Hematopoietic multipotent progenitor cell treated with erythropoietin and hydrocortisone succinate and interleukin-3 and kit ligand, for 6 days (in vitro differentiated cells): ENCODE data around the gene DRC7.
"Not testable (repeated sequence)": the region's sequence is repeated elsewhere in the genome, so short reads cannot be mapped to it uniquely, and the experiment has no call there.

Experiments used
- DNase-seq: peaks from one replicate; pipeline ENCODE4 v3.0.0-alpha.2; 2015

Gene DRC7

DNA sequence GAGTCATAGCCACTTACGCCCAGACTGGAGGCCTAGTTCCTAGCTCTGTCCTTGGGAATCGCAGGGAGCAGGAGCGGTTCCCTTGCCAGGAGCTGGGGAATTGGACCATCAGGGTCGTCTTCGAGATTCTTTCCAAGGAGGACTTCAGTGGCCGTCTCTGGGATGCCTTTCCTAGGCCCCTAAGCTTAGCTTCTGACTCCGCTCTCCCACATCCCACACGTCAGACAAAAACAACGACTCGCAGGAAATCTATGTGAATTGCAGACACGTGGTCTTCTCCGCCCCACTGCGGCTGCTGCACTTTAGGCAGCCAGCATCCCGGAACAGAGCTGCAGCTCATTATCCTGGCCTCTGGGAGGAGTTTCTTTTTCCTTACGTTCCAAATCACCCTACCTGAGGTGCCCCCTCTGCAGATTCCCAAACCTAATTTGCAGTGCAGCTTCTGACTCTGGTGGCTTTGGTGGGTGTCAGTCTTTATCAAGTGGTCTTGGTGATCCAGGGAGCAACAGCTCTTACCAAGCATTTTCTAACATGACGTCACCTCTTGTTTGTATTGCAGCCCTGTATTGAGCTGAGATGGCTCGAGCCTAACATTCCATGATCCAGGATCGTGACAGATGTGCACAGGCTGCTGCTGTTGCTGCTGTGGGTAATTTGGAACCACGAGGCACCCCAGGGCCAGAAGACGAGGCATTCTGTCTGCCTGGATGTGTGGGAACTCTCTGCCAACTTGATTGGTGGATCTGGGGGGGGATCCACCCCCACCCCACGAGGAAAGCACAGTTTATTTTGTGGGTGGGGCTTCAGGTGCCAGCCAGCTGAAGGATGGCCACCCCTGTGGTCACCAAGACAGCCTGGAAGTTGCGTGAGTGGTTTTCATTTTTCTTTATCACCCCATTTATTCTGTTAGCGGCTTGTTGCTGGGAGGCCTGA, 42.1 kb downstream of the DRC7 start:
- peak; percentile 79 for DNase-seq

DNA sequence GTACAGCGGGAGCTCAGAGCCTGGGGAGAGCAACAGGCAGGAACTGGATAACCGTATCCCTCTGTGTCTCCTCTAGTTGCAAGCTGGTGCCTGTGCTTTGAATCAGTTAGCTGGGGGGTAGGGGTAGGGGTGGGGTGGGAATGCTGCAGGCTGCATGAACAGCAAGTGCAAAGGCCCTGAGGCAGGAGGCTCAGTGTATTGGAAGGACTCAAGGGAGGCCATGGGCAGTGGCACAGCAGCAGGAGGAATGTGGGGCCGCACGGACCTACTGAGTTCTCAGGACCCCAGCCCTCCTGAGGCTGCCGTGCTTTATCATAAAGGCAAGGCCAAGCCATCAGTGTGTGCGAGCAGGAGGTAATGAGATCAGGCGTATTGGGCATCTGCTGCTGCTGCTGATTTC, 44.2 kb downstream of the DRC7 start:
- no peak for DNase-seq

DNA sequence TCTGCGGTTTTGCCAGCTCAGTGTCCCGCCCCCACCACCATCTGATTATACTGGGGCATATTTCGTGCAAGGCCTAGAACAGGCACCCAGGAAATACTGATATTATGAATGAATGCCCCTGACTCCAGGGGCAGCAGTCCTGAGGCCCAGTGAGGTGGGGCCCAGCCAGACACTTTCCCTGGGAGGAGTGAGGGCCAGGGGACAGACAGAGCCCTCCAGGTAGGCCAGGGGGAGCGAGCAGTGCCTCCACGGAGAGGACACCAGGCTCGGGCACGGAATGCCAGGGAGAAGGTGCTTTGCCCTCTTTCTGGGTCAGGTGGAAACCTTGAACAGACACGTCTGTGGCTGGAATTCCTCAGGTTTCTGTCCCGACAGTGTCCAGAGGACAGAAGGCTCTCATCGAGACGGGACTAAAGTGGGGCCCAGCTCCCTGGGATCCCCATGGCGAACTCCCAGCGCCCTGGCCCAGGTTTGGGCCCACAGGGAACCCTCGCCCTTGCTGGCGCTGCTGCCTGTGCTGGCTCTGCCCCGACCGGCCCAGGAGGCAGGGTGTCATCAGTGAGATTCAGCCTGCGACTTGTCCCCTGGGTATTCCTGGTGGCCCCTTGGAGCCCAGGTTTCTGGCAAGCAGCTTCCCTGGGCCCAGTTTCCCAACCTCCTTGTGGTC, 45.3 kb downstream of the DRC7 start:
- peak; percentile 30 for DNase-seq

DNA sequence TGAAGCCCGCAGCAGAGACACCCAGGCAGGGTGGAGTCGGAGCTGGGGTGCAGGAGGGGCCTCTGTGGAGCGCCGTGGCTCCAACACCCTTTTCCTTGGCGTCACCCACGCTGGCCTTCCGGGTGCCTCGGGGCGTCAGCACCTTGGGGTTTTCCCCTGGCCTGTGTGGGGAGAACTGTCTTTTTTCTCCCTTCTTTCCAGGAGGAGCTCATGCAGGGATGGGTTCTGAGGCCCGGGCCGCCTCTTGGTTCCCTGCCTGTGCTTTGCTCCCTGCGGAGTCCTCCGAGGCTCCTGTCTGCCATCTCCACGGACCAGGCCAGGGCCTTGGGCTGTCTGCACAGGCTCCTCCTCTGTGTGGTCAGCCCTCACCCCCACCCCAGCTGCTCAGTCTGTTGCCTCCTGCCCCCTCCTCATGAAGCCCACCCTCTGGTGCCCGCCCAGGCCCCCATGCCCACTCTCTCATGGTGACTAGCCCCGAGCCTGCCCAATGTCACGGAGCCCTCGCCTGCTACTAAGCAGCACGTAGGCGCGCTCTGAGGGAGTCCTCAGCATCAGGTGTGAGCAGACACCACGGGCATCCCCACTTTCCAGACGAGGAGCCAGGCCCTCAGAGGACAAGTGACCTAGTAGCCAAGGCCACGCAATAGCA, 45.9 kb downstream of the DRC7 start:
- no peak for DNase-seq

DNA sequence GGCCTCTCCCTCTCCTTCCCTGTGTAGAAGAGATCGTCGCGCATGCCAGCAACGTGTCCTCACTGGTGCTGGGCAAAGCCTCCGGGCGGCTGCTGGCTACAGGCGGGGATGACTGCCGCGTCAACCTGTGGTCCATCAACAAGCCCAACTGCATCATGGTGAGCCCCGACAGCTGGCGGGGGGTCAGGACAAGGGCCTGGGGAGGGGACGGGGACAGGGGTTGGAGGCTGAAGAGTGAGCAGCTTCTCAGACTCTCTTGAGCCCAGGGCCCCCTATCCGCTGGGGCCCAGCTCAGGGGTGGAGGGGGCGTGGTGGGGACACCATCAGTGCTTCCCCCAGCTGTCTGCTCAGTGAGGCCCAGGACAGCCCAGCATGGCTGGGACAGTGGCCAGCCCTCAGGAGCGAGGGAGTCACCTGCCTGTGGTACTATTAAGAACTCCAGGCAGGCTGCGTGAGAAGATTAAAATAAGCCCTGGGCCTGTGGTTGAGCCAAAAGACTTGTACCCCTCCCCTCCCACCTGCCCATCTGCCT, 47.1 kb downstream of the DRC7 start:
- no peak for DNase-seq

DNA sequence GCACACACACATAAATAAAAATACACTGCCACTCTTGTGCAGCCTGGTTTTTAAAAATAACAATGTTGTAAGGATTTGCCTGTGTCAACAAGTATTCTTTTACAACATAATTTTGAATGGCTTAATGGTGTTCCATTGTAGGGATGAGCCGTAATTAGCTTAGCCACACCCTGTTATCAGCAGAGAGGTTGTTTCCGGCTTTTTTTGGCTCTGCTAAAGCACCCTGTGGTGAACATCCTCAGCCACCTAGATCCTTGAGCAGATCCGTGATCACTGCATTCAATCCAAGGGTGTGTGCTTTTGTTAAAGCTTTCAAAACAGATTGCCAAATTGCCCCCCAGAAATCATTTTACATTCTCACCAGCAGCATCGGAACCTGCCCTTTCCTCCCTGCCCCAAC, 47.9 kb downstream of the DRC7 start:
- DNase-seq: no peak

DNA sequence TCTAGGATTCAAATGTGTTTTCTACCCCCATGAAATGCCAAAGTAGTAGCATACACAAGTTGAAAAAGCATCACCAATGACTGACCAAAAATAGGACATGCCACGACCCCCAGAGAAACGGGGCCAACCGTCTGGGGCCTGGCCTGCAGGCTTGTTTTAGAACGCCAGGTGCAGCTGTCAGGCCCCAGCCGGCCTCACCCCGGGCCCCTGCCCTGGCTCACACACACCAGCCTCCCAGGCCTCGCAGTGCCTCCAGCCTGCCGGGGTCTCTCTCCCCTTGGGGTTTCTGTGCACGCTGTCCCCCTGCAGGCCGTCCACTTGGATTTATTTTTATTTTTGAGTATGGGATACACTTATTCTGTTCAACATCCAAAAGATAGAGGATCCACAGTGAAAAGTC, 48.9 kb downstream of the DRC7 start:
- no peak for DNase-seq

DNA sequence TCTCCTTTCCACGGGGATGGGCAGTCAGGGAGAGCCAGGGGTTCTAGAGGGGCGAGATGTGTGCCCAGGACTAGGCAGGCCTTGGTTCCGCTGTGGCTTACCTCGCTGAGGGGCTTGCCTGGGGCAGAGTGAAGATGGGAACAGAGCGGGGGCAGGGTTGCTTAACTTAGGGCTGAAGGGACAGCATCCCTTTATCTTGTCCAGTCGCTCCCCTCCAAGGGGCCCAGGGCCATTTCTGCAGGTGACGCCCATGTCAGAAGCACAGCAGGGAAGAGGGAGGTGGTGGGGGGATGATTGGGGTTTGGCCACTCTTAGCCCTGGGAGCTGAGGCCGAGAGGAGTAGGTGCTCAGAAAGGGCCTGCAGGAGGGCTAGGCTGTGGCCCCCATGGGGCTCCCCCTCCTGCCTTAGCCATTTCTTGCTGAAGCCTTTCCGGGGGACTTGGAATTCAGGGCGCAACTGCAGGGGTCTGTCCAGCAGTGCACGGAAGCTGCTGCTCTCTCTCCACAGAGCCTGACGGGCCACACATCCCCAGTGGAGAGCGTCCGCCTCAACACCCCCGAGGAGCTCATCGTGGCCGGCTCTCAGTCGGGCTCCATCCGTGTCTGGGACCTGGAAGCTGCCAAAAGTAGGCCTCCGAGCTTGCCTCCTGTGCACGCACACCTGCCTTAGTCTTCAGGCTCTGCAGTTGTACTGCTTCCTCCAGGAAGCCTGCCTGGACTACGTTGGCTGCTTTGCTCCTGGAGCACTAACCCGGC, 49.5 kb downstream of the DRC7 start:
- DNase-seq: no peak

DNA sequence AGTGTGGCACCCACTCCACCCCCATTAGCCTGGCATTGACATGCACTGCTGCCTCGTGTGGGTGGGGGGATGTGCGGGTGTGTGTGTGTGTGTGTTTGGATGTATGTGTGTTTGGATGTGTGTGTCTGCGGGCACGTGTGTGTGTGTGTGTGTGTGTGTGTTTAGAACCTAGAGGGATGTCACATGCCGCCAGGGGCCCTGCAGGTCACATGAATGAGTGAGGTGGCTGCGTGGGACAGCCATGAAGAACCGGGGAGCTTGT, 50.0 kb downstream of the DRC7 start:
- DNase-seq: no peak

DNA sequence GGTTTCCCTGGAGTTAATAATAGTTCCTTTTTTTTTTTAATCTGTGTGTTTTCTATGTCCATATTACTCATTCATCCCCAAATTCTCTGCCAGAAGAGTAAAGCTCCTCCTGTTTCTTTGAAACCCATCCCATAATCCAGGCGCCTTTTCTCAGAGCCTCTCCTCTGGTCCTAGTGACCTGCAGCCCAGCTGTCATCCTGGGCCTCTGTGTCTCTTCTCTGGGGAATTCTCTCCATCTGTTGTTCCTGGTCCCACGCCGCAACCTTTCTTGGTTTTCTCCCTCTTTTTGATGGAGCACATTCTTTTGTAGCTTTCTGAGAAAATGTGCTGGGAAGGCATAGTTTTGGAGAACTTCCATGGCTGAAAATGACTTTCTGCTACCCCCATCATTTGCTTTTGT, 51.2 kb downstream of the DRC7 start:
- DNase-seq: no peak

DNA sequence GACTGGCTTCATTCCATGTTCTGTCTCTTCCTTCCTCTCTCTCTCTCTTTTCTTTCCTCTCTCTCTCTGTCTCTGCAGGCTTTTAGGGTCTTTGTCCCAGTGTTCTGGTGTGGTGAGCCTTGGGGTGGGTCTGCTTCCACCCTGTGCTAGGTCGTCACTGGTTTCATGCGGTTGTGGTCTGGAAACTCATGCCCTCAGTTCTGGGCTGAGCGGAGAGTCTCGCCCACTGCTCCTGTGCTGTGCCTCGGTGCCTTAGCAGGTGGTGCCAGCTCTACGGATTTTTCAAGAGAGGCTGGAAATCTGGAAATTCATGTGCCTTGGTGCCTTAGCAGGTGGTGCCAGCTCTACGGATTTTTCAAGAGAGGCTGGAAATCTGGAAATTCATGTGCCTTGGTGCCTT, 51.7 kb downstream of the DRC7 start:
- not testable (repeated sequence) for DNase-seq

DNA sequence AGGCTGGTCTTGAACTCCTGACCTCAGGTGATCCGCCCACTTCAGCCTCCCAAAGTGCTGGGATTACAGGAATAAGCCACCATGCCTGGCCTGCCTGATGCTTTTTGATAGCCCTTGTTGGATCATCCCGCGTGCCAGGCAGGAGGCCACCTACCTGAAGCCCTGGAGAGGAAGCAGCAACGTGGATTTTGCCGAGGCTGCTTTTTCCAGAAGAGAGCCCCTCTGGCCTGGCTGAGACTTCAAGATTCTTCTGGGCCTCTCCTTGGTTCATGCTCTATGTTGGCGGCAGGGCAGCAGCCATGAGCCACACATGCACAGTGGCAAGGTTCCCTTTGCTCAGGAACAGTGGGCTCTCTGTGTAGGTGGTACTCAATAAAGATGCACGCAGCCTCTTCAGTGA, 52.5 kb downstream of the DRC7 start:
- no peak for DNase-seq

DNA sequence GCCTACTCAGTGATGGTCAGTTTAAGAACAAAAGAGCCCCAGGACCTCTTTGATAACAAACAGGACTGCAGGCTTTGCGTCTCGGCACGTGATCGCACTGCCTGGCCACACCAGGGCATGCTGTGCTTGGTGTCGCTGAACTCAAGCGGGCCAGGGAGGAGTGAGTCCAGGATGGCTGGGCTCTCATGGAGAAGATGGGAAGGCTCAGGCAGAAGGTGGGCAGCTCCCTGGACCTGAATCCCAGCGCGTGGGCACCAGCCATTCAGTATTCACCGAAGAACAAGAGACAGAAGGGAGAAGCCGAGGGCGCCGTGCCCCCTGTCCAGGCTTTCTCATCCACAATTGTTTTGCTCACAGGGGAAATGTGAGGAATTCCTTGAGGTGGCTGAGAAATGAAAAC, 52.9 kb downstream of the DRC7 start:
- no peak for DNase-seq

DNA sequence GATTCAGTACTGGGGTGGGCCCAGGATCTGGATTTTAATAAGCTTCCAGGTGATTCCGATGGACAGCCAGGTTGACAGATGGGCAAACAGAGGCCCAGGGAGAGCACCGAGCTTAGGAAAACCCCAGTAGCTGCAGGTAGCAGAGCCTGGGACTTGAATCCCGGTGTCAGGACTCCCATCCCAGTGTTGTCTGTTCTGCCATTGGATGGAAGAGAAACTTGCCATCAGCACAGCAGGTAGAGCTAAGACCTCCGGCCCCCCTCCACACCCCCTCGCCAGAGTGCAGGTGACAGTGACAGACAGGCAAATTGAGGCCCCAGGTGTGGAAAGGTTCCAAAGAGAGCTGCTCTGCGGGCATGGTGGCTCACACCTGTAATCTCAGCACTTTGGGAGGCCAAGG, 53.4 kb downstream of the DRC7 start:
- DNase-seq: no peak

DNA sequence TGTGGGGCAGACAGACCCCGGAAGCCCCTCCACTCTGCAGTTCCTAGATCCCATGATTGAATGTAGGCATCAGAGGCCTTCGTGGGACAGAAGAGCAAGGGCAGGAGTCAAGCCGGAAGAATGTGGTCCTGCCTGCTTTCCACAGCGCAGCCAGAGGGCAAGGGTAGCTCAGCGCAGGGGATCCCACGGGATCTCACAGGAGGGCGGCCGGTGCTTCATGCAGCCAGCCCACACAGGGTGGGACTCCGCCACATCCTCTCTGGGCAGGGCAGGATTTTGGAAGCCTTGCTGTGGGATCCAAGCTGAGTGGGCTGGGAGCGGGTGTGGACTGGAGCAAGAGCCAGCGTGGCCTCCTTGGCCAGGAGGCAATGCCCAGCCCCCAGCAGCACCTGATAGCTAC, 54.0 kb downstream of the DRC7 start:
- no peak for DNase-seq

DNA sequence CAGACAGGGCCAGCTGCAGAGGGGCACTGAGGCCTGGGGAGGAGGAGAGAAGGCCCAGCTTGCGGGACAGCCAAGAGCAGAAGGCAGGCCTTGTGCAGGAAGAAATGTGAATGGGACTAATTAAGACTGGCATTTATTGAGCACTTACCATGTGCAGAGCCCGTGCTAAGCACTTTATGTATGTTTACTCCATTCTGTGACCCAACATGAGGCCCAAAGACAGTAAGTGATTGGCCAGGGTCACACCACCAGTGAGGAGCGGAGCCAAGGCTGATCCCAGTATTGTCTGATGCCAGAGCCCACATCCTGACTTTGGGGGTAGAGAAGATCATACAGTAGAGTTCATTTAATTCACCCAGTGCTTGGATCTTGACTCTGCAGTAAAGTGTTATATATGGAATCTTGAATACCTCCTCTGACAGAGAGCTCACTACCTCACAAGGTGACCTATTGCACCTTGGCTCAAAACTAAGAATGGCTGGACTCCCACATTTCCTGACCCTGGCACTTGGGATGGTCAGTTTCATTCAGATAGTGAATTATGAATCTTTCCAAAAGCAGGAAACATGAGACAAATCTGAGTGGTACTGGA, 54.6 kb downstream of the DRC7 start:
- no peak for DNase-seq

DNA sequence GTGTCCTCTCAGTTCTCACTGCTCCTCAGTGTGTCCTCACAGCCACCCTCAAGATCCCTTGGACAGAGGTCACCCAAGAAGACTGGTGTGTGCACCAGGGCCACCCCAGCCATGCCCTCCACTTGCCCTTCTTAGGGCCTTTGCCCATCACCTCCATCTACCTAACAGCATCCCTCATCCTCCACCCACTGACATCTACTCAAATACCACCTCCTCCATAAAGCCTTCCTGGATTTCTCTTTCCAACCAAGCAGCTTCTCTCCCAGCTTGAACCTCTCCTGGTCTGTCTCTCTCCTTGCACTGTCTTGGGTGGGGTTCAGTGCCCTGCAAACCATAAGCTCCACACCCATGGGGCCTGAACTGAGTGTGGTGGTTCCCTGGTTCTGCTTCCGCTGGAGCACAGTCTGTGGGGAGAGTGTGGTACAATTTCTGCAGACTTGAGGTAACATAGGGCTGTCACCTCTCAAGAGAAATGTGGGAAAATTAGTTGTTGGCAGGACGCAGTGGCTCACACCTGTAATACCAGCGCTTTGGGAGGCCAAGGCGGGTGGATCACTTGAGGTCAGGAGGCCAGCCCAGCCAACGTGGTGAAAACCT, 55.3 kb downstream of the DRC7 start:
- no peak for DNase-seq

DNA sequence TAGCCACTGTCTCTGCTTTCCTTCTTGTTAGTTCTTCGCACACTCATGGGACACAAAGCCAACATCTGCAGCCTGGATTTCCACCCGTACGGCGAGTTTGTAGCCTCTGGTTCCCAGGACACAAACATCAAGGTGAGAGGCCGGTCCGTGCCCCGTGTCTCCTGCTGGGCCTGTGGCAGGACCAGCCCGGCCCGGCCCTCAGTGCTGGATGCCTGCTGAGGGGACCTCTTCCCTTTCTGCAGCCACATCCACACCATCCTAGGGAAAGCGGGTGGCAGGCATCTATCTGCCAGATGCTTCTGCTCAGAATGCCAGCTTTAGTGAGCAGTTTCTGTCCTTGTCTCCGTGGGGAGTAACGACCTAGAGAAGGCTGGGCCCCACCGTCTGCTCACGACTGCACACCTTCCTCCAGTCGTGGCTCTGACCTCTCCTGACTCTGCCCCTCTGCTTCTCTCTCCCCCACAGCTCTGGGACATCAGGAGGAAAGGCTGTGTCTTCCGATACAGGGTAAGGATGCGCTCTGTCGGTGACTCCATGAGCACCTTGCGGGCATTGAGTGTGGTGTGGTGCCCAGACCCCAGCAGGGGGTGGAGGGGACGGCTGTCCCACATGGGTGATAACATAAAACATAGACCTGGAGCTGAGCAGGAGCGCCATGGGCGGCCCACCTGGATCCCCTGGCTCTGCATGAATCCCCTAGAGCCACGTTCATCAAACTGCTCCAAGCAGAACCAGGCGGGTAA, 56.4 kb downstream of the DRC7 start:
- DNase-seq: no peak

DNA sequence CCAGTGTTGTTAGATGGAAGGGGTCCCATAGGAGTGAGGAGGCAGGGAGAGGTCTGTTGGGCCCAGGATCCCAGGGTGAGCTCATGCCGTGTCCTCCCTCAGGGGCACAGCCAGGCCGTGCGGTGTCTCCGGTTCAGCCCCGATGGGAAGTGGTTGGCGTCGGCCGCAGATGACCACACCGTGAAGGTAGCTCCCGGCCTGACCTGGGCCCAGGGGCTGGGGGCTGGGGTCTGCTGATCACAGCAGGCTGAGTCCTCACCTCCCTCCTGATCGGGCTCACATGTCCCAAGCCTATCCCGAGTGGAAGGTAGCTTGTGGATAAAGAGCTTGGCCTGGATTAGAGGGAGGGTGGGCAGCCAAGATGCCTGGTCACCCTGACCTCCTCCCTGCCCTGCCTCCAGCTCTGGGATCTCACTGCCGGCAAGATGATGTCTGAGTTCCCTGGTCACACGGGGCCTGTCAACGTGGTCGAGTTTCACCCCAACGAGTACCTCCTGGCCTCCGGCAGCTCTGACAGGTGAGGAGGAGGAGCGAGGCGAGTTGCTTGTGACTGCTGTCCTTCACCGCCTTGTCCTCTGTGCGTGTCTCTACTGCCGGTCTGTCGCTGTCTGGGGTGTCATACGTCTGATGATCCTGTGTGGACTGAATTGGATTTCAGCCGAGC, 57.1 kb downstream of the DRC7 start:
- DNase-seq: no peak

DNA sequence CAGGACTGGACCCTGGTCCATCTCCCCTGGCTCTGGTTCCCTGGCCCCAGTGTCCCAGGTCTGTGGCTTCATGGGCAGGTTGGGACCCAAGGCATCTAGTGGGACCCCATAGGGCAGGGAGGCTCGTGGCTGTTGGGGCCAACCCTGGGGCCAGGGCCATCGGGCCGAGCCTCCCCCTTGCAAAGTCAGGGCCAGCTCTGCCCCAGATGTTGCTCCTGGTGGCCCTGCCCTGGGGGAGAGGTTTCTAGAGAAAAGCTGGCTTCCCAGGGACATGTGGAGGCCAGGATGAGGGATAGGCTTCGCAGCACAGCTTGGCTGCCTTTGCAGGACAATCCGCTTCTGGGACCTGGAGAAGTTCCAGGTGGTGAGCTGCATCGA, 57.6 kb downstream of the DRC7 start:
- DNase-seq: no peak
